GM12892 (cell line): ENCODE data around the gene CAPN11.

Source experiments
- DNase-seq: peaks from one replicate; pipeline ENCODE4 v3.0.0; 2011; ENCODE audit not compliant: insufficient read length
- FAIRE-seq: peaks from 2 replicates; lab custom pipeline; 2011; peaks lifted over from hg19 to GRCh38; lab: Jason Lieb, UNC
- POLR2A ChIP-seq: IDR thresholded peaks from 2 replicates; pipeline ENCODE4 v1.6.1; 2011; ENCODE audit warnings: low read depth, low read length, control low read depth
- POLR2AphosphoS5 ChIP-seq: IDR thresholded peaks from 2 replicates; pipeline ENCODE4 v1.6.1; 2011; ENCODE audit warnings: low read depth, low read length, control low read depth
- TAF1 ChIP-seq: IDR thresholded peaks from 2 replicates; pipeline ENCODE4 v1.6.1; 2011; ENCODE audit warnings: low read depth, mild to moderate bottlenecking, control low read depth, low read length, borderline replicate concordance

Gene CAPN11

DNA sequence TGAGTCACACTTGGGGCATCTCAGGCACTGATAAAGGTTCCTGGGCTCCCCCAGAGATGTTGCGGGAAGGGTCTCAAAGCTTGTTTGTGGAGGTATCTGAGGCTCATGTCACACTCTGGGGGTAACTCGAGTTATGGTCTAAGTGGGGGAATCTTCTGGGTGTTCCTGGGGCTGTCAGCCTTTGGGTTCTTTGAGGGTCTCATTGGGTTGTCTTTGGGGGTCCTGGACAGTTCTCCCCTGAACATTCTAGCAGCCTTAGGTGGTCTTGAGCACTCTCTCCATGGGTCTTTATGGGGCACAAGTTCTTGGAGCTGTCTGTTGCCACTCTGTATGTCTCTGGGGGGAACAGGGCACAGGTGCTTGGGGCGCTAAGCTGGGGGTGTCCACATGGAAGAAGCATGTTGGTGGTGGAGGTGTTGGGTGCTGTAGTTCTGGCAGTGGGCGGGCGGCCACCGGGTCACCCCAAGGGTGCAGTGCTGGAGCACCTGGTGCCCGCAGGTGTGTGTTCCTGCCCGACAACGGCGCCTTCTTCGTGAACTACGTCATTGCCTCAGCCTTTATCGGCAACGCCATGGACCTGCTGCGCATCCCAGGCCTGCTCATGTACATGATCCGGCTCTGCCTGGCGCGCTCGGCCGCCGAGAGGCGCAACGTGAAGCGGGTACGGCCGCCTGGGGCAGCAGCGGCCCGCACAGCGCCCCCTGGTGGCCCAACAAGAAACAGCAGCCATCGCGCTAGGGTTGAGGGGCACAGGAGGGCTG is 7.1 kb upstream of the CAPN11 start:
- peak; percentile 100 for FAIRE-seq
- DNase-seq, result peak; percentile 91
- no peak for TF ChIP-seq POLR2AphosphoS5

DNA sequence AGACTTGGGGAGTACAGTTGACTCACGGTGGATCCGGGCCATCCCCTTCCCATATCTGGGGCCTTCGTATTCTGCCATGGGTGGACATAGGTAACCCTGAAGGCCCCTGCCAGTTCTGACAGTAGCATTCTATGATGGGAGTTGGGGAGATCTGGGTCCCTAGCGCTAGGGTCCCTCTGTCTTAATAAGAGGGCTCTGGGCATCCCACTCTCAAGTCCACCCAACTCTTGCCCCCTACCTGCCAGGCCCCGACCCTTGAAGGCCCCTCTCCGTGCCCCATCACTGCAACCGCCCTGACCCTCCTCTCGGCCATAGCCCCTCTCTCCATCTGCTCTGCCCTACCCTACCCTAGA is 6.5 kb upstream of the CAPN11 start:
- FAIRE-seq, result no peak
- TF ChIP-seq TAF1, result no peak
- no peak for DNase-seq

DNA sequence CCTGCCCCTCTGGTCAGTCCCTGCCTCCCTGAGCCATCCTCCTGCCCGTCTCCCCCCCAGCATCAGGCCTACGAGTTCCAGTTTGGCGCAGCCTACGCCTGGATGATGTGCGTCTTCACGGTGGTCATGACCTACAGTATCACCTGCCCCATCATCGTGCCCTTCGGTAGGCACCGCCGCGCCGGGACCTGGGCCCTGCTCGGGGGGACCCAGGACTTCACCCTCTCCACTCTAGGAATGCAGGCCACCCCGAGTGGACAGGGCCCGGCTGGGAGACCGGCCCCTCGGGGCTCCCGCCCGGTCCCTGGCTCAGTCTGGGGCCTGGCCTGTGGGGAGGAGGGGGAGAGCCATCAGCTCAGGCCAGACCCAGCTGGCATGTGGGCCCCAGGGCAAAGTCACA is 6.1 kb upstream of the CAPN11 start:
- TF ChIP-seq POLR2AphosphoS5 (no peak), TAF1 (no peak), POLR2A (no peak)
- DNase-seq, result no peak
- FAIRE-seq, result no peak

DNA sequence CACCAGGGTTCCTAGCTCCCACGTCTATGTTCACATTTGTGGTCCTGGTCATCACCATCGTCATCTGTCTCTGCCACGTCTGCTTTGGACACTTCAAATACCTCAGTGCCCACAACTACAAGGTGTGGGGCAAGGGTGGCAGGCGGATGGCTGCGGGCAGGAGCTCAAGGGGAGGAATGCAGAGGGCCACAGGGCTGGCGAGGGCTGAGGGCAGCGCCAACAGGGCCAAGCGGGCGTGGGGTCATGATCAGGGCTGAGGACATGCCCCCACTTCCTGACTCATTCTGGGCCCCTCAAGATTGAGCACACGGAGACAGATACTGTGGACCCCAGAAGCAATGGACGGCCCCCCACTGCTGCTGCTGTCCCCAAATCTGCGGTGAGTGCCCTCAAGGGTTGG is 4.6 kb upstream of the CAPN11 start:
- no peak for FAIRE-seq
- DNase-seq, result no peak
- no peak for TF ChIP-seq TAF1
- TF ChIP-seq POLR2A, result no peak
- TF ChIP-seq POLR2AphosphoS5, result no peak

DNA sequence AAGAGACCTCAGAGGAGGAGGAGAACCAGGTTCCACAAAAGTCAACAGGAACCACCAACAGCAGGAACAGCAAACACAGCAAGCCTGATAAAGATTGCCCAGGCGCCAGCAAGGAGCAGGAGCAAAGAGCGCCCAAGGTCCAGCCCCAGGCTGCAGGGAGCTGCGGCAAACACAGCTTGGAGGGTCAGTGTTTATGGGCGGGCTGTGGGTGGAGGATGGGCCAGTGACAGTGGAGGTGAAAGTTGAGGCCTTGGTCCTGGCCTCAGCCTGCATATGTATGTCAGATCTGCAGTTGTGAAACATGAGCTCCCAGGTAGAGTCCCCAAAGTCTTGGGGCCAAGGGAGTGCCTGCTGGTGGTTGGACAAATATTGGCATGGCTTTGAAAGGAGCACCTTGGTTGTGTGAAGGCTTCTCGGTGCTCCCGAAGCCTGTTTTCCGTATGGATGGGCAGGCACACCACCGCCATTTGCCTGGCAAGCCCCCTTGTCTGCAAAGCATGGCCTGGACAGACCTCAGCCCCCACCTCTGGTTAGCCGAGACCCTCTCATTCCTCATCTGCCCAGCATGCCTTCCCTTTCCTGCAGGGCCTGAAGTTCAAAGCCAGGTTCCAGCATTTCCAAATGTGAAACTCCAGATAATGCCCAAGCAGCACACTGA is 2.0 kb upstream of the CAPN11 start:
- DNase-seq, result no peak
- FAIRE-seq, result no peak
- TF ChIP-seq POLR2AphosphoS5 (no peak), TAF1 (no peak), POLR2A (no peak)

DNA sequence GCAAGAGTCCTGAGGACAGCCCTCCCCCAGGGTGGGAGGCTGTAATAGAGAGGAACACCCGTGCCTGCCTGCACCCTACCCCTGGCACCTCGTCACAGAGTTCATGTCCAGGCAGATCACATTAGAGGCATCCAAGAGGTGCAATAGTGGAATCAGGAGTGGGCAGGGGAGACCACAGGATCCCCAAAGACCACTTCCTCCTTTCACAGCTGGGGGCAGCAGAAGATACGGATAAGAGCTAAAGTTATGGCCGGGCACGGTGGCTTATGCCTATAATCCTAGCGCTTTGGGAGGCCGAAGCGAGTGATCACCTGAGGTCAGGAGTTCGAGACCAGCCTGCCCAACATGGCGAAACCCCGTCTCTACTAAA is 1.5 kb upstream of the CAPN11 start:
- TF ChIP-seq TAF1, result no peak
- TF ChIP-seq POLR2AphosphoS5, result no peak
- FAIRE-seq (no peak), DNase-seq (no peak)

DNA sequence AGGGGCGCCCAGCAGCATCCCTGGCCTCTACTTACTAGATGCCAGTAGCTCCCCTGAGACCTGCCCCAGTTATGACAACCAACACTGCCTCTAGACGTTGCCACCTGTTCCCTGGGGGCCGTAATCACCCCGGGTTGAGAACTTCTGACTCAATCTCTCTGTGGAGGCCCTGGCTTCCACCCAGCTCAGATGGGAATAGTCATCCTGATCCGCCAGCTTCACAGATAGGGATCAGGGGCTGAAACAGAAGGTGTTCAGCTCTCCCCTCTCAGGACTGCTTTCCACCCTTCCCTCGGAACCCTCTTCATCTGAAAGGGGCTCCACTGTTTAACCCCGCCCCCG is 3.3 kb downstream of the CAPN11 start:
- DNase-seq (no peak), FAIRE-seq (no peak)
- TF ChIP-seq TAF1 (no peak), POLR2AphosphoS5 (no peak), POLR2A (no peak)

DNA sequence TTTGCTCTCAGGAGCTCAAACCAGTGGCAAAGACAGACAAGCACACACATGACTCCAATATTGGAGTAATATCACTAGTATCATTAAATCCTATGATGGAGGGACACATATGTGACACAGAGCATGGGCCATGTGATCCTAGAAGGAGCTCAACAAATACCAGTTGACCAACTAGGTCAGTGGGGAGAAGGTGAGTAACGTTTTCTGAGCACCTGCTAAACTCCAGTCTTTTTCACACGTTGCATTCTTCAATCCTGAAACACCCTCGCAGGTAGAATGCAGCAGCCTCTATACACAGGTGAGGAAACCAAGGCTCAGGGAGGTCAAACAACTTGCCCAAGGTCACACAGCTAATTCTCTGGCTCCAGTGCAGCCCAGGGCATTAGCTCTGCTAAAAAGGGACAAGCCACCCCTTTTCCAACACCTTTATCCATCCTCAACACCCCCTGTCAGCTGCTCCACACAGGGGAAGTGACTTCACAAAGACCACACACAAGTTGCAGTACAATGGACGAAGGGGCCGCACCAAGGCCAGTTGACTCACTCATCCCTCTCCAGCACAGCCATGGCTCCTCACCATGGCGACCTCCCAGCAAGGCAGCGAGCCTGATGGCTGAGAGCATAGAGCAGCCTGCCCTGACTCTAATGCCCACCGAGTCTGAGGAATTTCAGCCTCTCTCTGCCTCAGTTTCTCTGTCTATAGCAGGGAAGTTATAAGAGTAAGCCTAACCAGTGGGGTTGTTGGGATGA is 4.4 kb downstream of the CAPN11 start:
- TF ChIP-seq POLR2A (no peak), POLR2AphosphoS5 (no peak), TAF1 (no peak)
- no peak for FAIRE-seq

DNA sequence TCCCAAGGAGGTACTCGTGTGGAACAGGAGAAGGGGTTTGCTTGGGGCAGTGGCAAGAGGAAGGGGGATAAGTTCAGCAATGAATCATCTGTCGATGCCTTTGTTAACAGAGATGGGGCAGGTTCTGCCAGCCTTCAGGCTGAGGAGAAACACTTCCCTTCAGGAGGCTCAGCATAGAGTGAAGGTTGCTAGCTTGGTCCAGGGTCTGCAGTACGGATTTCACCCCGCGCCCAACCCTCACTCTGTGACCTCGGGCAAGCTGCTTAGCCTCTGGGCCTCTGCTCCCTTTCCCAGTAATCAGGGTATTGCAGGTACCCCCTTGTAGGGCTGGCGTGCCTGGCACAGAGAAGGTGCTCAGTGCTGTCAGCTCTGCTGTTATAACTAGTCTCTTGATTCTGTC is 7.5 kb downstream of the CAPN11 start:
- no peak for DNase-seq
- no peak for TF ChIP-seq POLR2A
- no peak for TF ChIP-seq POLR2AphosphoS5
- TF ChIP-seq TAF1, result no peak
- no peak for FAIRE-seq

More for the DNA sequence above, 4.4 kb downstream of the CAPN11 start:
- DNase-seq, result no peak

DNA sequence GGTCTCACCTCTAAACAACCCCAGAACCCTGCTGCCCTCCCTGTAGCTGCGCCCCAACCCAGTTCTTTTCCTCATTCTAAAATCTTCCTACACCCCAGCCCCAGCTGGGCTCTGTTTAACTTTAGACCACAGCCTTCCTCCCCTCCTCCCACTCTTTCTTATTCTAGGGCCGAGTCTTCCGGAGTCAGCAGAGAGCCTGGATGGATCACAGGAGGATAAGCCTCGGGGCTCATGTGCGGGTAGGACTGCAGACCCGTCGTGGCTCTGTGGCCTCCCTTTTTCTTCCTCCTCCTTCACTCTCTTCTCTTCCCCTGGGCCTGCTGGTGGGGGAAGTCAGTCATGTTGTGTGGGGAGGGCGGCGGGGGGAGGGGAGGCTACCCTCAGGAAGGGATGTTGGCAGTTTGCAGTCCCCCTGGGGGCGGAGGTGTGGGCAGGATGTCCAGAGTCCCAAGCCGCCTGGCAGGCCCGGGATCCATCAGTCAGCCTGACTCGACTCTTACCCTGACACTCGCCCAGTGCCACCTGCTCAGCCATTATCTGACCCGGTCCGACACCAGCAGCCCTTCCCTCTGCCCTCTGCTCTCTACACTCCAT is 8.1 kb downstream of the CAPN11 start:
- DNase-seq (no peak), FAIRE-seq (no peak)
- TF ChIP-seq TAF1 (no peak), POLR2AphosphoS5 (no peak), POLR2A (no peak)

DNA sequence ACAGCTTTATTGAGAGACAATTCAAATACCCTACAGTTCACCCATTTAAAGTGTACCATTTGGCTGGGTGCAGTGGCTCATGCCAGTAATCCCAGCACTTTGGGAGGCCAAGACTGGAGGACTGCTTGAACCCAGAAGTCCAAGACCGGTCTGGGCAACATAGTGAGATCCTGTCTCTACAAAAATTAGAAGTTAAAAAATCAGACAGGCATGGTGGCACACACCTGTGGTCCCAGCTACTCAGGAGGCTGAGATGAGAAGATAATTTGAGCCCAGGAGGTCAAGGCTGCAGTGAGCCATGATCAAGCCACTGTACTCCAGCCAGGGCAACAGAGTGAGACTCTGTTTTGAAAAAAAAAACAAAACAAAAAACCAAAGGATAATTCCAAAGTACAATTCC is 8.9 kb downstream of the CAPN11 start:
- DNase-seq (no peak), FAIRE-seq (no peak)
- TF ChIP-seq TAF1, result no peak
- TF ChIP-seq POLR2A, result no peak
- no peak for TF ChIP-seq POLR2AphosphoS5
